Head of caudate nucleus (tissue), 42 donors: ENCODE results near the gene RAD50.
"Not testable (repeated sequence)": the region's sequence is repeated elsewhere in the genome, so short reads cannot be mapped to it uniquely, and the experiment has no call there.

Experiments
- DNase-seq, 42 donors: peaks; one replicate each; pipeline versions ENCODE4 v3.0.0 to v3.0.0-alpha.2; 2020 to 2021; ENCODE audit warnings: mixed read lengths in 7 of 42
- intact Hi-C: fragments of 100-400 bp; cut with DNase I; formaldehyde crosslinking; loops from one replicate; pipeline ENCODE4 v1.15.0; 2022

RAD50 gene

GRCh38 chr5:132549576-132549975, 7.2 kb upstream of the RAD50 start:
- no peak for DNase-seq
- intact Hi-C loops: no loop called here

- intact Hi-C loops: no loop called here
- peak in 2 of 42 donors; percentile 7 to 42 for DNase-seq
These were observed 519 bp upstream of the RAD50 start for GRCh38 chr5:132556153-132556762.

GRCh38 chr5:132557478-132558172, 848 bp downstream of the RAD50 start:
- peak in 25 of 42 donors; percentile 5 to 45 (median 13) for DNase-seq
- intact Hi-C loops: no loop called here

GRCh38 chr5:132559383-132560060, 2.7 kb downstream of the RAD50 start:
- intact Hi-C loops: no loop called here
- no peak for DNase-seq

- DNase-seq: no peak
- intact Hi-C loops: no loop called here
These were observed 4.8 kb downstream of the RAD50 start for GRCh38 chr5:132561601-132562000.

- intact Hi-C loops, DNase-seq: not testable (repeated sequence)
These were observed 7.8 kb downstream of the RAD50 start for GRCh38 chr5:132564555-132564954.

- intact Hi-C loops: no loop called here
- no peak for DNase-seq
These were observed 9.9 kb downstream of the RAD50 start for GRCh38 chr5:132566657-132567056.

GRCh38 chr5:132576123-132576522, 19.3 kb downstream of the RAD50 start:
- peak in 1 of 42 donors; percentile 12 for DNase-seq
- intact Hi-C loops: no loop called here

- intact Hi-C loops, DNase-seq: not testable (repeated sequence)
These were observed 27.8 kb downstream of the RAD50 start for GRCh38 chr5:132584560-132584959.

GRCh38 chr5:132586063-132586462, 29.3 kb downstream of the RAD50 start:
- intact Hi-C loops: no loop called here
- no peak for DNase-seq

GRCh38 chr5:132589467-132589866, 32.7 kb downstream of the RAD50 start:
- intact Hi-C loops: no loop called here
- no peak for DNase-seq

- DNase-seq: no peak
- intact Hi-C loops: no loop called here
These were observed 34.4 kb downstream of the RAD50 start for GRCh38 chr5:132591145-132591544.

- intact Hi-C loops: no loop called here
- DNase-seq: no peak
These were observed 35.7 kb downstream of the RAD50 start for GRCh38 chr5:132592521-132592920.

GRCh38 chr5:132594170-132594569, 37.4 kb downstream of the RAD50 start:
- DNase-seq: no peak
- intact Hi-C loops: no loop called here

GRCh38 chr5:132595624-132596023, 38.8 kb downstream of the RAD50 start:
- intact Hi-C loops: no loop called here
- DNase-seq: no peak

GRCh38 chr5:132601071-132601728, 44.4 kb downstream of the RAD50 start:
- intact Hi-C loops: no loop called here
- DNase-seq: no peak

- no peak for DNase-seq
- intact Hi-C loops: no loop called here
These were observed 50.3 kb downstream of the RAD50 start for GRCh38 chr5:132607095-132607494.

- DNase-seq: no peak
- intact Hi-C loops: no loop called here
These were observed 51.3 kb downstream of the RAD50 start for GRCh38 chr5:132608107-132608506.

- no peak for DNase-seq
- intact Hi-C loops: no loop called here
These were observed 55.2 kb downstream of the RAD50 start for GRCh38 chr5:132611965-132612364.

- no peak for DNase-seq
- intact Hi-C loops: no loop called here
These were observed 56.1 kb downstream of the RAD50 start for GRCh38 chr5:132612846-132613245.
